DOHH2 (cell line): ENCODE data around the gene PGM5.

Source experiments
- H3F3A ChIP-seq: fragments of 200-600 bp; sonication (generic), shearing (Covaris generic); 2 replicates; pipeline ENCODE4 v1.6.0; 2016; ENCODE audit warnings: antibody characterized with exemption, mild to moderate bottlenecking; ENCODE audit not compliant: control insufficient read depth, insufficient read depth
- H3K27ac ChIP-seq: fragments of 200-600 bp; sonication (generic); 2 replicates; pipeline ENCODE4 v1.5.1; 2014; ENCODE audit warnings: low read depth, mild to moderate bottlenecking, low read length, moderate library complexity
- H3K27me3 ChIP-seq: fragments of 200-600 bp; sonication (generic); 2 replicates; pipeline ENCODE4 v1.6.1; 2014; ENCODE audit warnings: mild to moderate bottlenecking, low read length, mixed read lengths; ENCODE audit not compliant: control insufficient read depth
- H3K36me3 ChIP-seq: fragments of 200-600 bp; sonication (generic); 2 replicates; pipeline ENCODE4 v1.6.1; 2014; ENCODE audit warnings: mild to moderate bottlenecking, low read length, moderate library complexity, mixed read lengths; ENCODE audit not compliant: control insufficient read depth
- H3K4me1 ChIP-seq: fragments of 200-600 bp; sonication (generic); 2 replicates; pipeline ENCODE4 v1.6.1; 2014; ENCODE audit warnings: mild to moderate bottlenecking, low read length, mixed read lengths; ENCODE audit not compliant: control insufficient read depth
- H3K4me2 ChIP-seq: fragments of 200-600 bp; sonication (generic); 2 replicates; pipeline ENCODE4 v1.6.0; 2014; ENCODE audit warnings: mild to moderate bottlenecking, low read length, moderate library complexity
- H3K4me3 ChIP-seq: fragments of 200-600 bp; sonication (generic); 2 replicates; pipeline ENCODE4 v1.5.1; 2014; ENCODE audit warnings: mild to moderate bottlenecking, low read length, mixed read lengths
- H3K79me2 ChIP-seq: fragments of 200-600 bp; sonication (generic); 2 replicates; pipeline ENCODE4 v1.6.1; 2014; ENCODE audit warnings: mild to moderate bottlenecking, low read length, mixed read lengths; ENCODE audit not compliant: control insufficient read depth
- H3K9me2 ChIP-seq: fragments of 200-600 bp; sonication (generic); replicated peaks from 2 replicates; pipeline ENCODE4 v1.6.1; 2014; ENCODE audit warnings: mild to moderate bottlenecking, low read length, mixed read lengths; ENCODE audit not compliant: control insufficient read depth
- H3K9me3 ChIP-seq: fragments of 200-600 bp; sonication (generic); 2 replicates; pipeline ENCODE4 v1.6.1; 2014; ENCODE audit warnings: antibody characterized with exemption, low read length, mixed read lengths; ENCODE audit not compliant: control insufficient read depth, insufficient read depth
- H4K20me1 ChIP-seq: fragments of 200-600 bp; sonication (generic); 2 replicates; pipeline ENCODE4 v1.6.0; 2014; ENCODE audit warnings: low read depth, mild to moderate bottlenecking, antibody characterized with exemption, low read length, moderate library complexity; ENCODE audit not compliant: control insufficient read depth, insufficient read depth
- EZH2phosphoT487 ChIP-seq: fragments of 200-600 bp; sonication (generic); IDR thresholded peaks from 2 replicates; pipeline ENCODE4 v1.6.1; 2017; ENCODE audit warnings: borderline replicate concordance, mild to moderate bottlenecking, antibody characterized with exemption, low read length, moderate library complexity, mixed read lengths
- TF ChIP-seq, protein P1 (sequence below): fragments of 200-600 bp; sonication (generic); IDR thresholded peaks from one replicate; pipeline ENCODE4 v1.5.1; 2014; ENCODE audit warnings: antibody characterized with exemption, mild to moderate bottlenecking, low read depth, low read length; ENCODE audit not compliant: poor library complexity, severe bottlenecking

The PGM5 gene

DNA sequence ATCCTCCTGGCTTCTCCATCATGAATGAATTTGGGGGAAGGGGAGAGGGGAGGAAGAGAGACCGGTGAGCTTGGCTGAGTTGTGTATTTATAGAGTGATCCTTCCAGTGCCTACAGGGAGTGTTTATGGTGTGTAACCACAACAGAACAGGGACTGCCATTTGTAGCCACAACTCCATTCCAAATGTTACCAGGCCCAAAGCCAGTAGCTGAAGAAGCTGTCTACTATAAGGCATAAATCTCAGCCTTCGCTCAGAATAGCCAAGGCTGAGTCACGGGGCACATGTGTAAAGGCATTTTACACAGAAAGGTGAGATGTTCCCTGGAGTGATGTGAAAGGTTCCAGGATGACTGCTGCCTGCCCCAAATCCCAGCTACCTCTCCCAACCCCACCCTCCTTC is 181.8 kb downstream of the PGM5 start:
- no peaks in the 10 kb centered on the region for H4K20me1 ChIP-seq
- no peaks in the 10 kb centered on the region for H3F3A ChIP-seq
- H3K4me3 ChIP-seq: no peak overlapping the region
- no peak overlapping the region for H3K27ac ChIP-seq
- no peaks in the 10 kb centered on the region for H3K79me2 ChIP-seq
- H3K9me2 ChIP-seq: no peaks in the 10 kb centered on the region
- no peaks in the 10 kb centered on the region for H3K27me3 ChIP-seq
- no peak overlapping the region for H3K4me2 ChIP-seq
- H3K36me3 ChIP-seq: no peaks in the 10 kb centered on the region
- no peaks in the 10 kb centered on the region for H3K9me3 ChIP-seq
- no peaks in the 10 kb centered on the region for H3K4me1 ChIP-seq
- TF ChIP-seq EZH2phosphoT487: no peak
- TF ChIP-seq, protein P1, sequence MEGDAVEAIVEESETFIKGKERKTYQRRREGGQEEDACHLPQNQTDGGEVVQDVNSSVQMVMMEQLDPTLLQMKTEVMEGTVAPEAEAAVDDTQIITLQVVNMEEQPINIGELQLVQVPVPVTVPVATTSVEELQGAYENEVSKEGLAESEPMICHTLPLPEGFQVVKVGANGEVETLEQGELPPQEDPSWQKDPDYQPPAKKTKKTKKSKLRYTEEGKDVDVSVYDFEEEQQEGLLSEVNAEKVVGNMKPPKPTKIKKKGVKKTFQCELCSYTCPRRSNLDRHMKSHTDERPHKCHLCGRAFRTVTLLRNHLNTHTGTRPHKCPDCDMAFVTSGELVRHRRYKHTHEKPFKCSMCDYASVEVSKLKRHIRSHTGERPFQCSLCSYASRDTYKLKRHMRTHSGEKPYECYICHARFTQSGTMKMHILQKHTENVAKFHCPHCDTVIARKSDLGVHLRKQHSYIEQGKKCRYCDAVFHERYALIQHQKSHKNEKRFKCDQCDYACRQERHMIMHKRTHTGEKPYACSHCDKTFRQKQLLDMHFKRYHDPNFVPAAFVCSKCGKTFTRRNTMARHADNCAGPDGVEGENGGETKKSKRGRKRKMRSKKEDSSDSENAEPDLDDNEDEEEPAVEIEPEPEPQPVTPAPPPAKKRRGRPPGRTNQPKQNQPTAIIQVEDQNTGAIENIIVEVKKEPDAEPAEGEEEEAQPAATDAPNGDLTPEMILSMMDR: no peak

DNA sequence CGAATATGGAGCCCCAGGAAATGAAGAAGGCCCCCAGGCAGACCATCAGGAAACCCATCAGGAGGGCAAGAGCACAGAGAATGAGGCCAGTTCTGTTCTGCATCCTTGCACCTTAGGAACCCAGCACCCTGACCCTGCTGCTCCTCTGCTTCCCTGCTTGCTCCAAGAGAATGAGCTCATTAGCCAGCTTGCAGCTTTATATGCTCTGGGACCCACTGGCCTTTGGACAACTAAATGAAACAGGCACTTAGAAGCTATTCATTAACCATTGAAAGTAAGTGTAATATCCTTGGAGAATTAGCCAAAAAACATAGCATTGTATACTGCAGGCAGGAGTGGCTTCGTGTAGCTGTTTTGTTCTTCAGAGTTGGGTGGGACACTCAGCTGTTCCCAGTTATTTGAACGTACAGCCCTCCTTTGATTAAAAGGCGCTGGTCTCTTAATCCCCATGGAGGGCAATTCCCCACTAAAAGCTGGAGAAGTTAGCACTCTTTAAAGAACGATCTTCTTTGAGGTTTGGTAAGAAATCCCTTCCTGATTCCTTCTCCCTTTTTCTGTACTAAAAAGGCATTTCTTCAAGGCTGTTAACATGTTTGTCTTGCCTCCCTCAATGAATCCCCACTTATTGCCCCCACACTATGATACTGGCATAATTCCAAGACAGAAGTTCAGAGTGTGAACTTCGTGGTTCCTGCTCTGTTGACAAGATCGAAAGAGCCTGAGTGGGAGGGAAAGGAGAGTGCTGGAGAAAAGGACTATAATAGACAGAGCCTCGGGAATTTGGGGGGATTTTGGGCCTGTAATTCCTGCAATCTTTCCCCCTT is 184.5 kb downstream of the PGM5 start, which contains the start of gene TMEM252:
Gene TMEM252 (minus strand): TSS at position 172 of the 824 bp plus-strand sequence. CDS start 69 bp downstream, at position 103.
- Histone ChIP-seq H3K79me2 (no peaks in the 10 kb centered on the region), H3K9me3 (no peaks in the 10 kb centered on the region)

DNA sequence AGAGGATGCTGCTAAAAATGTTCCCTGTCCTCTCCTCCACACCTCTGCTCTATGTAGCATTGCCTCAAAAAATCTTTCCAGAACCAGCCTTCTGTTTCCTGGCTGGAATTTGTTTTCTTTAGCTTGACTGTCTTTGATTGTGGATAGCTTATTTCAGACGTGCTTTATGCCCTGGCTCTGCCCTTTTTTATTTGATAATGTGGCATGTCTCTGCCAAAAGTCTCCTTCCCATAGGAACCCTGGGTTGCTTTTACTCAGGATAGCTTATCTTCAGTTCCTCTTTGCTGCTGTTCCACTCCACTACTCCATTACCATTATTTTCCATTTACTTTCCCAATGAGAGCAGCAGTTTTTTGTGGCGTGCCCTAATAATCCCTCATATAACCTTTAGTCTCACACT is 185.2 kb downstream of the PGM5 start:
- H3F3A ChIP-seq: no peaks in the 10 kb centered on the region
- no peak overlapping the region for H3K27ac ChIP-seq
- TF ChIP-seq EZH2phosphoT487: no peak
- TF ChIP-seq, protein P1: no peak
- H3K27me3 ChIP-seq: 0 out of 2 replicates have a peak, but pooled peaks cover 3% of the 10 kb centered on the region
- no peaks in the 10 kb centered on the region for H4K20me1 ChIP-seq
- H3K36me3 ChIP-seq: no peaks in the 10 kb centered on the region
- H3K4me3 ChIP-seq: no peak overlapping the region
- H3K79me2 ChIP-seq: no peaks in the 10 kb centered on the region
- no peaks in the 10 kb centered on the region for H3K9me2 ChIP-seq
- H3K4me2 ChIP-seq: no peak overlapping the region
- peaks cover 9% of the 10 kb centered on the region for H3K4me1 ChIP-seq
- H3K9me3 ChIP-seq: no peaks in the 10 kb centered on the region

More for the DNA sequence above, 184.5 kb downstream of the PGM5 start, which contains the start of gene TMEM252:
- no peaks in the 10 kb centered on the region for H3F3A ChIP-seq
- H3K27me3 ChIP-seq: 0 out of 2 replicates have a peak, but pooled peaks cover 3% of the 10 kb centered on the region
- H3K4me1 ChIP-seq: peaks cover 6% of the 10 kb centered on the region
- no peak for TF ChIP-seq EZH2phosphoT487
- no peaks in the 10 kb centered on the region for H4K20me1 ChIP-seq
- no peaks in the 10 kb centered on the region for H3K36me3 ChIP-seq
- no peaks in the 10 kb centered on the region for H3K9me2 ChIP-seq
- no peak within 1 kb of the TSS for H3K4me2 ChIP-seq
- H3K27ac ChIP-seq: no peak within 1 kb of the TSS
- H3K4me3 ChIP-seq: no peak within 1 kb of the TSS
